Neural crest cell (in vitro differentiated cells): Measurements from ENCODE around the gene CDKN2A. TPM values are rescaled to one million over a fixed set of nuclear protein-coding genes. Genes with fewer than 3 reads are reported as not detected.

Source experiments
- DNase-seq: peaks from one replicate; pipeline ENCODE4 v3.0.0; 2021; ENCODE audit warnings: low read depth, mixed read lengths, low spot score
- H3K27ac Mint-ChIP-seq: one replicate; pipeline ENCODE4 v1.8.0; 2021; ENCODE audit warnings: mild to moderate bottlenecking, mixed read lengths; ENCODE audit not compliant: unreplicated experiment
- H3K27me3 Mint-ChIP-seq: 2 replicates; pipeline ENCODE4 v1.8.0; 2021; ENCODE audit warnings: low read depth, mild to moderate bottlenecking, mixed read lengths
- H3K36me3 Mint-ChIP-seq: 2 replicates; pipeline ENCODE4 v1.8.0; 2021; ENCODE audit warnings: low read depth, mild to moderate bottlenecking, mixed read lengths
- H3K4me1 Mint-ChIP-seq: 2 replicates; pipeline ENCODE4 v1.8.0; 2021; ENCODE audit warnings: mixed read lengths
- H3K4me3 Mint-ChIP-seq: one replicate; pipeline ENCODE4 v1.8.0; 2021; ENCODE audit warnings: mild to moderate bottlenecking, mixed read lengths
- H3K9me3 Mint-ChIP-seq: 2 replicates; pipeline ENCODE4 v1.8.0; 2021; ENCODE audit warnings: mixed read lengths
- CTCF ChIP-seq: fragments of 200-600 bp; sonication (generic); conservative IDR thresholded peaks from 2 replicates; pipeline ENCODE4 v1.5.0; 2021; ENCODE audit warnings: antibody characterized with exemption, mild to moderate bottlenecking
- total RNA-seq: library from RNA; stranded (reverse); gene quantifications from 2 replicates; pipeline ENCODE4 v1.2.1, GENCODE V29; 2021

The CDKN2A gene
- total RNA-seq, 1 donor from 2014 or later, result 0.68 TPM

- Mint-ChIP-seq H3K9me3 (peaks cover 4% of the 10 kb centered on the region), H3K27ac (no peak overlapping the region), H3K4me1 (no peaks in the 10 kb centered on the region), H3K4me3 (no peak overlapping the region), H3K36me3 (no peaks in the 10 kb centered on the region), H3K27me3 (peaks cover 52% of the 10 kb centered on the region)
- TF ChIP-seq CTCF, result no peak
- no peak for DNase-seq
Observed at GRCh38 chr9:22022396-22022795, 28.2 kb upstream of the CDKN2A start.

- Mint-ChIP-seq H3K36me3 (no peaks in the 10 kb centered on the region), H3K27me3 (peaks cover 71% of the 10 kb centered on the region), H3K4me3 (peak overlapping the region; percentile 67), H3K4me1 (peaks cover 9% of the 10 kb centered on the region), H3K9me3 (no peaks in the 10 kb centered on the region), H3K27ac (no peak overlapping the region)
- no peak for TF ChIP-seq CTCF
- peak; percentile 71 for DNase-seq
Observed at GRCh38 chr9:22010866-22011625, 16.9 kb upstream of the CDKN2A start.

- Mint-ChIP-seq H3K4me1 (peaks cover 9% of the 10 kb centered on the region), H3K9me3 (no peaks in the 10 kb centered on the region), H3K4me3 (peak overlapping the region; percentile 89), H3K36me3 (no peaks in the 10 kb centered on the region), H3K27me3 (peaks cover 87% of the 10 kb centered on the region), H3K27ac (no peak overlapping the region)
- DNase-seq, result no peak
- no peak for TF ChIP-seq CTCF
Observed at GRCh38 chr9:22009506-22009867, 15.3 kb upstream of the CDKN2A start.

- H3K9me3 Mint-ChIP-seq, result no peaks in the 10 kb centered on the region
Observed at GRCh38 chr9:22008717-22009505, 14.7 kb upstream of the CDKN2A start, which contains the start of gene CDKN2B. Gene CDKN2B, minus strand, starts transcription at chr9:22009305. Its CDS starts 352 bp downstream, at chr9:22008953.

GRCh38 chr9:22008384-22008716, 14.2 kb upstream of the CDKN2A start:
- Mint-ChIP-seq H3K36me3 (no peaks in the 10 kb centered on the region), H3K4me1 (peaks cover 9% of the 10 kb centered on the region), H3K4me3 (peak overlapping the region; percentile 67), H3K27me3 (peaks cover 93% of the 10 kb centered on the region), H3K9me3 (no peaks in the 10 kb centered on the region), H3K27ac (no peak overlapping the region)
- DNase-seq, result no peak
- TF ChIP-seq CTCF, result no peak

More at GRCh38 chr9:22008717-22009505, 14.7 kb upstream of the CDKN2A start, which contains the start of gene CDKN2B:
- peak; percentile 94 for DNase-seq
- Mint-ChIP-seq H3K4me1 (peaks cover 9% of the 10 kb centered on the region), H3K36me3 (no peaks in the 10 kb centered on the region), H3K4me3 (peak within 1 kb of the TSS; percentile 89), H3K27me3 (peaks cover 93% of the 10 kb centered on the region), H3K27ac (peak within 1 kb of the TSS; percentile 80)
- TF ChIP-seq CTCF, result peak; percentile 94
